Measurements from ENCODE around the gene PAK5. TPM values are rescaled to one million over a fixed set of nuclear protein-coding genes. Genes with fewer than 3 reads are reported as not detected.

Gene PAK5
- total RNA-seq, 1 experiment from 2014 or later = not detected

DNA sequence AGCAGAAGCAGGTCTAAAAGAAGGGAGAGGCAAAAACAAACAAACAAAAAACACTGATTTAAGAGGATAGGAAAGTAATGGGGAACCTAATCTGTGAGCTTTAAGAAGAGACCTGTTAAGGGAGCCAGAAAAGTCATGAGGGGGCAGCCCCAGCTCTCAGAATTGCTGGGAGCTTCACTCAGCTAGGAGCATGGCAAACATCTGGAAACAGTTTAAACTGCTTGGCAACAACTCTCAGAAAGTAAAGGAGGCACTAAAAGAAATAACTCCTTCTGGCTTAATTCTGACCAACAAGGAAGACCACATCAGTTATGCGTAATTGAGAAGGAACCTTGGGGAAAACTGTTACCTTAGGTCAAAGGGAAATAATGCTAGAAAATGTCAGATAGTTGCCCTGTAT lies 203.1 kb downstream of the PAK5 start:
- Histone ChIP-seq H3K79me2 (ENCODE audit: insufficient read depth, low read length) (no peaks in the 10 kb centered on the region), H3K4me1 (ENCODE audit: control insufficient read depth in 1 of 2, insufficient read depth in 2 of 2, low read length in 2 of 2) (no peaks in the 10 kb centered on the region), H3K4me2 (ENCODE audit: low read length) (no peak overlapping the region), H3K27ac (ENCODE audit: low read depth, low read length) (no peak overlapping the region), H3K36me3 (ENCODE audit: control insufficient read depth in 1 of 2, insufficient read depth in 2 of 2, low read length in 2 of 2) (no peaks in the 10 kb centered on the region), H3K9ac (ENCODE audit: low read length) (no peak overlapping the region), H4K20me1 (ENCODE audit: insufficient read depth) (no peaks in the 10 kb centered on the region), H3K9me2 (ENCODE audit: insufficient read depth) (no peaks in the 10 kb centered on the region), H3K9me3 (ENCODE audit: control insufficient read depth in 1 of 2, insufficient read depth in 1 of 2, low read depth in 1 of 2, low read length in 2 of 2) (no peaks in the 10 kb centered on the region), H3K4me3 (replicated peaks in 1 of 2; ENCODE audit: low read depth in 1 of 2, low read length in 2 of 2) (no peak overlapping the region), H3K27me3 (ENCODE audit: insufficient read depth, low read length) (0 out of 2 replicates have a peak, but pooled peaks cover 8% of the 10 kb centered on the region), H2AFZ (ENCODE audit: low read depth, low read length, poor library complexity, severe bottlenecking) (no peak overlapping the region)
- intact Hi-C loops (cut with micrococcal nuclease) = no loop called here
- no TSS peak for BruUV-seq (replicated peaks)
- ATAC-seq (no peak), DNase-seq (ENCODE audit: low read depth, low spot score) (no peak)
- ChIA-PET CTCF (no interaction called here), RAD21 (ENCODE audit: low non-redundant PET in 1 of 2, low total read pairs in 2 of 2, uncharacterized antibody in 2 of 2, unreplicated experiment in 2 of 2) (no interaction called here), POLR2A (no interaction called here)
- no peak for TF ChIP-seq POLR2A (IDR thresholded peaks at IDR 0.05; ENCODE audit: borderline replicate concordance, extremely low read depth, insufficient read depth, insufficient read length)

DNA sequence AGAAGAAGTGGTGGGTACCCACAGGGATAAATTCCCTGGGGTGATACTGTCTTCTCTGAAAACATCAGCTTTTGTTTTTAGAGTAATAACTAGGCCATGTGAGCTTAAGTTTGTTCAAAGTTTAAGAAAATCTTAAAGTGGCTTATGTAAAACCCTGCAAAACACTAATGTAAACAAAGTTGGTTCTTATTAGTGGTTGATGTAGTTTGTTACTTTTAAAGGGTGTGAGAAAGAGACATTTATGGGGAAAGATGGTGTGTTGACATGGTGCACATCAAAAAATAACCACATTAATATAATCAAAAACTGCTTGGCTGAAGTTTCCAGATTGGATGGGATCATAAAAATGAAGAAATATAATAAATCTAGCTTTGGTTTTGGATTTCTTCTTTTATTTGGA lies 204.5 kb downstream of the PAK5 start:
- H3K9me2 ChIP-seq (ENCODE audit: insufficient read depth) = no peaks in the 10 kb centered on the region
- no peaks in the 10 kb centered on the region for H3K4me1 ChIP-seq (ENCODE audit: control insufficient read depth in 1 of 2, insufficient read depth in 2 of 2, low read length in 2 of 2)
- CTCF ChIA-PET = no interaction called here
- no TSS peak for BruUV-seq (replicated peaks)
- intact Hi-C loops (cut with micrococcal nuclease) = no loop called here
- no peak overlapping the region for H3K27ac ChIP-seq (ENCODE audit: low read depth, low read length)
- H4K20me1 ChIP-seq (ENCODE audit: insufficient read depth) = no peaks in the 10 kb centered on the region
- POLR2A ChIA-PET = no interaction called here
- ATAC-seq (no peak), DNase-seq (ENCODE audit: low read depth, low spot score) (no peak)
- H3K36me3 ChIP-seq (ENCODE audit: control insufficient read depth in 1 of 2, insufficient read depth in 2 of 2, low read length in 2 of 2) = no peaks in the 10 kb centered on the region
- H2AFZ ChIP-seq (ENCODE audit: low read depth, low read length, poor library complexity, severe bottlenecking) = no peak overlapping the region
- H3K79me2 ChIP-seq (ENCODE audit: insufficient read depth, low read length) = no peaks in the 10 kb centered on the region
- H3K4me3 ChIP-seq (replicated peaks in 1 of 2; ENCODE audit: low read depth in 1 of 2, low read length in 2 of 2) = no peak overlapping the region
- TF ChIP-seq EZH2phosphoT487 (IDR thresholded peaks at IDR 0.05; ENCODE audit: borderline replicate concordance) (no peak), ELF1 (IDR thresholded peaks at IDR 0.05; ENCODE audit: borderline replicate concordance, low read depth) (no peak), FOSL1 (IDR thresholded peaks at IDR 0.05; ENCODE audit: low read depth) (no peak), CBX3 (IDR thresholded peaks at IDR 0.05; ENCODE audit: low read depth) (no peak), JUND (IDR thresholded peaks at IDR 0.05) (no peak)
- H3K9me3 ChIP-seq (ENCODE audit: control insufficient read depth in 1 of 2, insufficient read depth in 1 of 2, low read depth in 1 of 2, low read length in 2 of 2) = no peaks in the 10 kb centered on the region
- H3K4me2 ChIP-seq (ENCODE audit: low read length) = no peak overlapping the region
- RAD21 ChIA-PET (ENCODE audit: low non-redundant PET in 1 of 2, low total read pairs in 2 of 2, uncharacterized antibody in 2 of 2, unreplicated experiment in 2 of 2) = no interaction called here
- no peak overlapping the region for H3K9ac ChIP-seq (ENCODE audit: low read length)
- H3K27me3 ChIP-seq (ENCODE audit: insufficient read depth, low read length) = 0 out of 2 replicates have a peak, but pooled peaks cover 8% of the 10 kb centered on the region
